T-cell (primary cell): Measurements from ENCODE around the gene ADGRB3. TPM values are rescaled to one million over a fixed set of nuclear protein-coding genes. Genes with fewer than 3 reads are reported as not detected.
"Not testable (repeated sequence)": the region's sequence is repeated elsewhere in the genome, so short reads cannot be mapped to it uniquely, and the experiment has no call there.

Source experiments
- ATAC-seq, 4 experiments: fragments of 200-7000 bp in 3 of 4; fragments of 150-1000 bp in 1 of 4; cut with Tn5 transposase; replicated peaks in 1 of 4; 1 replicate in 3 of 4; 2 replicates in 1 of 4; pipeline ENCODE4 v1.10.0; 2021; ENCODE audit warnings: moderate library complexity in 3 of 4, mild to moderate bottlenecking in 2 of 4, moderate number of reproducible peaks in 1 of 4
- CTCF ChIA-PET, 2 donors: fragments of 300-600 bp; sonication (Branson Sonifier 250); formaldehyde crosslinking; loops; one replicate each; lab custom pipeline; 2022; ENCODE audit warnings: antibody characterized with exemption in 2 of 2; lab: Charles Lee
- POLR2A ChIA-PET, 2 donors: fragments of 300-600 bp; sonication (Branson Sonifier 250); formaldehyde crosslinking; loops; one replicate each; lab custom pipeline; 2022; ENCODE audit warnings: antibody characterized with exemption in 2 of 2; lab: Charles Lee
- DNase-seq, 35 experiments: peaks; one replicate each; pipeline versions ENCODE4 v3.0.0 to v3.0.0-alpha.2; 2013 to 2023
- H3K27ac ChIP-seq: one replicate; pipeline ENCODE4 v1.5.1; 2013; ENCODE audit warnings: low read length
- H3K27me3 ChIP-seq, 2 experiments: replicated peaks in 1 of 2; 1 replicate in 1 of 2; 2 replicates in 1 of 2; pipeline versions ENCODE4 v1.6.1 to v1.7.0; 2013; ENCODE audit warnings: low read length in 1 of 2, mixed read lengths in 1 of 2; ENCODE audit not compliant: control insufficient read depth in 2 of 2, insufficient read depth in 2 of 2; ENCODE audit errors: extremely low read depth in 1 of 2
- H3K36me3 ChIP-seq, 2 donors: 1 replicate in 1 of 2; 2 replicates in 1 of 2; pipeline versions ENCODE4 v1.6.1 to v1.7.0; 2013; ENCODE audit warnings: low read length in 1 of 2; ENCODE audit not compliant: control insufficient read depth in 2 of 2, insufficient read depth in 1 of 2; ENCODE audit errors: extremely low read depth in 1 of 2
- H3K4me1 ChIP-seq, 2 experiments: 1 replicate in 1 of 2; 2 replicates in 1 of 2; pipeline versions ENCODE4 v1.6.1 to v1.7.0; 2013; ENCODE audit warnings: low read length in 2 of 2, mixed read lengths in 1 of 2; ENCODE audit not compliant: insufficient read depth in 2 of 2, control insufficient read depth in 1 of 2; ENCODE audit errors: extremely low read depth in 1 of 2
- H3K4me3 ChIP-seq, 2 donors: 1 replicate in 1 of 2; 2 replicates in 1 of 2; pipeline versions ENCODE4 v1.5.1 to v1.7.0; 2013; ENCODE audit warnings: mild to moderate bottlenecking in 2 of 2, low read length in 1 of 2, moderate library complexity in 1 of 2; ENCODE audit not compliant: control insufficient read depth in 1 of 2; ENCODE audit errors: extremely low read depth in 1 of 2
- H3K9me3 ChIP-seq: 2 replicates; pipeline ENCODE4 v1.7.0; 2013
- H3K27ac Mint-ChIP-seq, 2 donors: one replicate each; pipeline ENCODE4 v1.8.0; 2020 to 2021; ENCODE audit warnings: mild to moderate bottlenecking in 2 of 2, mixed read lengths in 2 of 2
- H3K27me3 Mint-ChIP-seq, 2 donors: one replicate each; pipeline ENCODE4 v1.8.0; 2021 to 2022; ENCODE audit warnings: mixed read lengths in 2 of 2
- H3K36me3 Mint-ChIP-seq: one replicate; pipeline ENCODE4 v1.8.0; 2021; ENCODE audit warnings: mixed read lengths
- H3K4me1 Mint-ChIP-seq, 3 donors: one replicate each; pipeline ENCODE4 v1.8.0; 2020 to 2022; ENCODE audit warnings: mixed read lengths in 3 of 3, mild to moderate bottlenecking in 1 of 3
- H3K4me3 Mint-ChIP-seq, 3 donors: one replicate each; pipeline ENCODE4 v1.8.0; 2020 to 2022; ENCODE audit warnings: mild to moderate bottlenecking in 3 of 3, mixed read lengths in 3 of 3, moderate library complexity in 3 of 3
- H3K9me3 Mint-ChIP-seq, 3 donors: one replicate each; pipeline ENCODE4 v1.8.0; 2020 to 2022; ENCODE audit warnings: mixed read lengths in 3 of 3
- WGBS: methylation state at CpG from one replicate; pipeline ENCODE4 v1.1.5; 2013; ENCODE audit warnings: missing lambda C conversion rate; ENCODE audit not compliant: insufficient coverage; 5-methylcytosine and 5-hydroxymethylcytosine counted together
- total RNA-seq, 35 experiments: library from RNA in 6 of 35; stranded (reverse) in 6 of 35; fragments of 120-200 nt in 1 of 35; gene quantifications; one replicate each; pipeline versions ENCODE4 v1.2.1 to v1.2.4 and lab custom pipeline; 2013 to 2026

The ADGRB3 gene
- total RNA-seq, 5 donors from 2014 or later (not counting 1 experiment from before 2014, with no cell fraction given) = not detected

DNA sequence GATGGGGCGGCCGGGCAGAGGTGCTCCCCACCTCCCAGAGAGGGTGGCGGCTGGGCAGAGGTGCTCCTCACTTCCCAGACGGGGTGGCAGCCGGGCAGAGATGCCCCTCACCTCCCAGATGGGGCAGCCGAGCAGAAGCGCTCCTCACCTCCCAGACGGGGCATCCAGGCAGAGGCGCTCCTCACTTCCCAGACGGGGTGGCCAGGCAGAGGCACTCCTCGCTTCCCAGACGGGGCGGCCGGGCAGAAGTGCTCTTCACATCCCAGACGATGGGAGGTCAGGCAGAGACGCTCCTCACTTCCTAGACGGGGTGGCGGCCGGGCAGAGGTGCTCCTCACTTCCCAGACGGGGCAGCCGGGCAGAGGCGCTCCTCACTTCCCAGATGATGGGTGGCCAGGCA, 798.0 kb downstream of the ADGRB3 start:
- H3K36me3 ChIP-seq, H3K4me1 Mint-ChIP-seq, H3K9me3 ChIP-seq, H3K4me3 ChIP-seq, H3K4me1 ChIP-seq, H3K4me3 Mint-ChIP-seq, H3K27ac Mint-ChIP-seq, H3K27me3 ChIP-seq, H3K27ac ChIP-seq, H3K9me3 Mint-ChIP-seq, CTCF ChIA-PET, H3K36me3 Mint-ChIP-seq, POLR2A ChIA-PET, H3K27me3 Mint-ChIP-seq, DNase-seq, ATAC-seq: not testable (repeated sequence)
- 81% methylated on average over 17 of the region's 22 CpGs for WGBS

GRCh38 chr6:69438113-69438512, 803.0 kb downstream of the ADGRB3 start:
- CTCF ChIA-PET = no interaction called here
- POLR2A ChIA-PET = no interaction called here
- no peaks in the 10 kb centered on the region for H3K9me3 ChIP-seq
- no peak for DNase-seq
- no peaks in the 10 kb centered on the region for H3K4me1 ChIP-seq
- H3K4me1 Mint-ChIP-seq = no peaks in the 10 kb centered on the region
- no CpG with 5 or more reads among the region's 2 CpGs for WGBS
- H3K27ac Mint-ChIP-seq = no peak overlapping the region
- no peaks in the 10 kb centered on the region for H3K36me3 ChIP-seq
- H3K27ac ChIP-seq = no peak overlapping the region
- H3K36me3 Mint-ChIP-seq = no peaks in the 10 kb centered on the region
- no peak overlapping the region for H3K4me3 ChIP-seq
- ATAC-seq = no peak
- H3K4me3 Mint-ChIP-seq = no peak overlapping the region
- H3K9me3 Mint-ChIP-seq = peaks cover 0 to 9% (median 0%) of the 10 kb centered on the region in 3 donors
- H3K27me3 ChIP-seq = no peaks in the 10 kb centered on the region
- no peaks in the 10 kb centered on the region for H3K27me3 Mint-ChIP-seq
